ENCODE measurements around the gene XCR1.

XCR1 gene

GRCh38 chr3:45990181-45990580, 37.1 kb downstream of the XCR1 start:
- TF ChIP-seq, protein P1, sequence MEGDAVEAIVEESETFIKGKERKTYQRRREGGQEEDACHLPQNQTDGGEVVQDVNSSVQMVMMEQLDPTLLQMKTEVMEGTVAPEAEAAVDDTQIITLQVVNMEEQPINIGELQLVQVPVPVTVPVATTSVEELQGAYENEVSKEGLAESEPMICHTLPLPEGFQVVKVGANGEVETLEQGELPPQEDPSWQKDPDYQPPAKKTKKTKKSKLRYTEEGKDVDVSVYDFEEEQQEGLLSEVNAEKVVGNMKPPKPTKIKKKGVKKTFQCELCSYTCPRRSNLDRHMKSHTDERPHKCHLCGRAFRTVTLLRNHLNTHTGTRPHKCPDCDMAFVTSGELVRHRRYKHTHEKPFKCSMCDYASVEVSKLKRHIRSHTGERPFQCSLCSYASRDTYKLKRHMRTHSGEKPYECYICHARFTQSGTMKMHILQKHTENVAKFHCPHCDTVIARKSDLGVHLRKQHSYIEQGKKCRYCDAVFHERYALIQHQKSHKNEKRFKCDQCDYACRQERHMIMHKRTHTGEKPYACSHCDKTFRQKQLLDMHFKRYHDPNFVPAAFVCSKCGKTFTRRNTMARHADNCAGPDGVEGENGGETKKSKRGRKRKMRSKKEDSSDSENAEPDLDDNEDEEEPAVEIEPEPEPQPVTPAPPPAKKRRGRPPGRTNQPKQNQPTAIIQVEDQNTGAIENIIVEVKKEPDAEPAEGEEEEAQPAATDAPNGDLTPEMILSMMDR (IDR thresholded peaks at IDR 0.05; ENCODE audit: control insufficient read depth, insufficient read depth, low read depth, low read length, missing control alignments) = no peak
- no peak overlapping the region for H3K4me3 ChIP-seq (ENCODE audit: control insufficient read depth, low read depth, low read length)
- no peak for DNase-seq (ENCODE audit: low read depth)

DNA sequence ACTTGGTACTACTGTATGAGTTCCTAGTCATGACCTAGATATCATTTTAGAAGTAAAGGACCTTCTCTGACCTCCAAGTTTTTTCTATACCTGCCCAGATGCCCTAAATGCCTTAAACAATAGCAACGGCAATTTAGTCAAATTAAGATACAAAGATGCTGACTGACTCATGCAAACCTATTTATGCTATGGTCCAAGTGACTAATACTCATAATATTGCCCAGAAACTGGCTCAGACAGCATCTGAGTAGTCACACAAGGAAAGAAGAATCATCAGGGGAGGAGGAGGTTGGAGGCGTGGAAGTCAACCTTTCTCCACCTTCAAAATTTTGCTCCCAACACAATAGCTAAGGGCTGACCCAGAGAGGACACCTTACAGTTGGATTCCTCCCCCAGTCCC, 38.5 kb downstream of the XCR1 start:
- TF ChIP-seq, protein P1 (IDR thresholded peaks at IDR 0.05; ENCODE audit: control insufficient read depth, insufficient read depth, low read depth, low read length, missing control alignments) = no peak
- H3K4me3 ChIP-seq (ENCODE audit: control insufficient read depth, low read depth, low read length) = no peak overlapping the region
- peak; percentile 45 for DNase-seq (ENCODE audit: low read depth)

- no peak overlapping the region for H3K4me3 ChIP-seq (ENCODE audit: control insufficient read depth, low read depth, low read length)
- DNase-seq (ENCODE audit: low read depth) = no peak
- TF ChIP-seq, protein P1 (IDR thresholded peaks at IDR 0.05; ENCODE audit: control insufficient read depth, insufficient read depth, low read depth, low read length, missing control alignments) = no peak
Observed at GRCh38 chr3:45988362-45988761, 38.9 kb downstream of the XCR1 start.

GRCh38 chr3:45987368-45988291, 39.7 kb downstream of the XCR1 start:
- no peak overlapping the region for H3K4me3 ChIP-seq (ENCODE audit: control insufficient read depth, low read depth, low read length)
- TF ChIP-seq, protein P1 (IDR thresholded peaks at IDR 0.05; ENCODE audit: control insufficient read depth, insufficient read depth, low read depth, low read length, missing control alignments) = no peak
- no peak for DNase-seq (ENCODE audit: low read depth)

- TF ChIP-seq, protein P1 (IDR thresholded peaks at IDR 0.05; ENCODE audit: control insufficient read depth, insufficient read depth, low read depth, low read length, missing control alignments) = no peak
- H3K4me3 ChIP-seq (ENCODE audit: control insufficient read depth, low read depth, low read length) = no peak overlapping the region
- peak; percentile 46 for DNase-seq (ENCODE audit: low read depth)
Observed at GRCh38 chr3:45986303-45986982, 40.8 kb downstream of the XCR1 start.

- H3K4me3 ChIP-seq (ENCODE audit: control insufficient read depth, low read depth, low read length) = no peak overlapping the region
- TF ChIP-seq, protein P1 (IDR thresholded peaks at IDR 0.05; ENCODE audit: control insufficient read depth, insufficient read depth, low read depth, low read length, missing control alignments) = no peak
- no peak for DNase-seq (ENCODE audit: low read depth)
Observed at GRCh38 chr3:45985532-45986302, 41.6 kb downstream of the XCR1 start.

All from AG09309 (cell line).